Measurements from ENCODE around the gene SLC35F3. TPM values are rescaled to one million over a fixed set of nuclear protein-coding genes. Genes with fewer than 3 reads are reported as not detected.

The SLC35F3 gene
- total RNA-seq, 1 donor from 2014 or later, result 0.25 TPM

DNA sequence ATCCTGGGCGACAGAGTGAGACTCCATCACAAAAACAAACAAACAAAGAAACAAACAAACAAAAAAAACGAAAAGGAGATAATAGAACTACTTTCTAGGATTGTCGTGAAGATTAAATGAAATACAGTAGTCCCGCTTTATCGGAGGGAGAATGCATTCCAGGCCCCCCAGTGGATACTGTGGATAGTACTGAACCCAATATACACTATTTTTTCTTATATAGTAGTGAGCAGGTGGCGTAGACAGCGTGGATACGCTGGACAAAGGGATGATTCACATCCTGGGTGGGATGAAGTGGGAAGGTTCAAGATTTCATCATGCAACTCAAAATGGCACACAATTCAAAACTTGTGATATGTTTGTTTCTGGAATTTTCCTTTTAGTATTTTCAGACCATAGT, 8.0 kb downstream of the SLC35F3 start:
- Mint-ChIP-seq H3K4me3 (no peak overlapping the region), H3K4me1 (peaks cover 3% of the 10 kb centered on the region), H3K36me3 (no peaks in the 10 kb centered on the region), H3K27ac (no peak overlapping the region), H3K9me3 (peaks cover 11% of the 10 kb centered on the region), H3K27me3 (ENCODE audit: low read depth) (peaks cover 66% of the 10 kb centered on the region)
- DNase-seq (ENCODE audit: low spot score in 2 of 2, unreplicated experiment in 2 of 2), result no peak
- TF ChIP-seq, protein P1, sequence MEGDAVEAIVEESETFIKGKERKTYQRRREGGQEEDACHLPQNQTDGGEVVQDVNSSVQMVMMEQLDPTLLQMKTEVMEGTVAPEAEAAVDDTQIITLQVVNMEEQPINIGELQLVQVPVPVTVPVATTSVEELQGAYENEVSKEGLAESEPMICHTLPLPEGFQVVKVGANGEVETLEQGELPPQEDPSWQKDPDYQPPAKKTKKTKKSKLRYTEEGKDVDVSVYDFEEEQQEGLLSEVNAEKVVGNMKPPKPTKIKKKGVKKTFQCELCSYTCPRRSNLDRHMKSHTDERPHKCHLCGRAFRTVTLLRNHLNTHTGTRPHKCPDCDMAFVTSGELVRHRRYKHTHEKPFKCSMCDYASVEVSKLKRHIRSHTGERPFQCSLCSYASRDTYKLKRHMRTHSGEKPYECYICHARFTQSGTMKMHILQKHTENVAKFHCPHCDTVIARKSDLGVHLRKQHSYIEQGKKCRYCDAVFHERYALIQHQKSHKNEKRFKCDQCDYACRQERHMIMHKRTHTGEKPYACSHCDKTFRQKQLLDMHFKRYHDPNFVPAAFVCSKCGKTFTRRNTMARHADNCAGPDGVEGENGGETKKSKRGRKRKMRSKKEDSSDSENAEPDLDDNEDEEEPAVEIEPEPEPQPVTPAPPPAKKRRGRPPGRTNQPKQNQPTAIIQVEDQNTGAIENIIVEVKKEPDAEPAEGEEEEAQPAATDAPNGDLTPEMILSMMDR (IDR thresholded peaks at IDR 0.05; ENCODE audit: unreplicated experiment), result no peak

DNA sequence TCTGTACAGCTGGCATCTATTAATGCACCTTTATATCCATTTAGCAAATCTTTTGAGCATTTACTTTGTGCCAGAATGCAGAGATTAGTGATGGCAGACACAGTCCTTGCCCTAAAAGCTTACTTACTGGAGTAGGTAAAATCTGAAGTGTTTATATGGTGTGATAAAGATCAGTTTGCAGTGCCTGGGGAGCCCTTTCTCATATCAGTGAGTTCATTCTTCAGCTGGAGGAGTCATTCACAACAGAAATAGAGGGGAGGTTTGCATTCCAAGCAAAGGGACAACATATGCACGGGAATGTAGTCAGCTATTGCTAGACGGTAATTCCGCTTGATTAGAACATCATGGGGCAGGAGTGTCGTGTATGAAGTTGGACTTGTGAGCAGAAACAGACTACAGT, 8.4 kb downstream of the SLC35F3 start:
- peaks cover 65% of the 10 kb centered on the region for H3K27me3 Mint-ChIP-seq (ENCODE audit: low read depth)
- no peak for DNase-seq (ENCODE audit: low spot score in 2 of 2, unreplicated experiment in 2 of 2)

DNA sequence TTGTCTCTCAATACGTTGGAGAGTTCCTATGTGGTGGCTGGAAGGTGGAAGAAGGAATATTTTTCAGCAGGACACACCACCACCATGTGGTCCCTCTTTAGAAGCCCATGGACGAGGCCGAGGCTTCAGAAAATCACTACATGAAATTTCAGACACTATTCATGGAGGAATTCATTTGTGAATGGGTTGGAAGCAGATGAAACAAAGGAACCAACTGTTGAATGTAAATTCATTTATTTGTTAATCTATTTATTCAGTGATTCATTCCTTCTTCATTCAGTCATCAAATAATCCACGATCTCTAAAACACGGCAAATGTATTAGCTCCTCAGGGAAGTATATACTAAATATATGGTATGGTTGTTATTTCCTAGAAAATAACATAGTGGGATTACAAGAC, 12.2 kb downstream of the SLC35F3 start:
- Mint-ChIP-seq H3K9me3 (peaks cover 11% of the 10 kb centered on the region), H3K36me3 (no peaks in the 10 kb centered on the region), H3K27ac (no peak overlapping the region), H3K4me3 (no peak overlapping the region), H3K4me1 (peaks cover 3% of the 10 kb centered on the region), H3K27me3 (ENCODE audit: low read depth) (peaks cover 61% of the 10 kb centered on the region)
- TF ChIP-seq, protein P1 (IDR thresholded peaks at IDR 0.05; ENCODE audit: unreplicated experiment), result no peak
- no peak for DNase-seq (ENCODE audit: low spot score in 2 of 2, unreplicated experiment in 2 of 2)

More for the DNA sequence above, 8.4 kb downstream of the SLC35F3 start:
- Mint-ChIP-seq H3K27ac (no peak overlapping the region), H3K9me3 (peaks cover 11% of the 10 kb centered on the region), H3K4me1 (peaks cover 3% of the 10 kb centered on the region), H3K4me3 (no peak overlapping the region), H3K36me3 (no peaks in the 10 kb centered on the region)
- TF ChIP-seq, protein P1 (IDR thresholded peaks at IDR 0.05; ENCODE audit: unreplicated experiment), result no peak

- DNase-seq (ENCODE audit: low spot score in 2 of 2, unreplicated experiment in 2 of 2), result no peak
- Mint-ChIP-seq H3K4me3 (no peak overlapping the region), H3K27me3 (ENCODE audit: low read depth) (peaks cover 41% of the 10 kb centered on the region), H3K36me3 (no peaks in the 10 kb centered on the region), H3K27ac (no peak overlapping the region), H3K4me1 (no peaks in the 10 kb centered on the region), H3K9me3 (peaks cover 23% of the 10 kb centered on the region)
- TF ChIP-seq, protein P1 (IDR thresholded peaks at IDR 0.05; ENCODE audit: unreplicated experiment), result no peak
These were observed 15.3 kb downstream of the SLC35F3 start for GRCh38 chr1:233919786-233920185.

DNA sequence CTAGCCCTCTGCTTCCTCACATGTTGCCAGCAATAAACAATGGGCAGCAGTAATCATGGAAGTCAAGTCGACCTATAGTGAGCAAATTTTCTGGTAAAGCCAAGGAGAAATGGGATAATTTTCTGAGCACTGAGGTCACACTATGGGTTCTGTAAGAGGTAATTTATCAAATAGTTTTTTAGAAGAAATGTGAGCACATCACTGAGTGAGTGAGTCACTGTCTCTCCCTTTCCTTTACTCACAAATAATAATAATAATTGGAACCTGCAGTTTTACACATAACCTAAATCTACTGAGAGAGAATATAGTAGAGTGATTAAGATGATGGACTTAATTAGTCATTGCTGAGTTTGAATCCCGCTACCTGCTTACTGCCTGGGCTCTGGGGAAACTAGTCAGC, 23.6 kb downstream of the SLC35F3 start:
- H3K36me3 Mint-ChIP-seq, result no peaks in the 10 kb centered on the region
- peaks cover 19% of the 10 kb centered on the region for H3K9me3 Mint-ChIP-seq
- H3K4me1 Mint-ChIP-seq, result no peaks in the 10 kb centered on the region
- H3K27me3 Mint-ChIP-seq (ENCODE audit: low read depth), result peaks cover 26% of the 10 kb centered on the region
- no peak for DNase-seq (ENCODE audit: low spot score in 2 of 2, unreplicated experiment in 2 of 2)
- H3K27ac Mint-ChIP-seq, result no peak overlapping the region
- TF ChIP-seq, protein P1 (IDR thresholded peaks at IDR 0.05; ENCODE audit: unreplicated experiment), result no peak
- H3K4me3 Mint-ChIP-seq, result no peak overlapping the region

DNA sequence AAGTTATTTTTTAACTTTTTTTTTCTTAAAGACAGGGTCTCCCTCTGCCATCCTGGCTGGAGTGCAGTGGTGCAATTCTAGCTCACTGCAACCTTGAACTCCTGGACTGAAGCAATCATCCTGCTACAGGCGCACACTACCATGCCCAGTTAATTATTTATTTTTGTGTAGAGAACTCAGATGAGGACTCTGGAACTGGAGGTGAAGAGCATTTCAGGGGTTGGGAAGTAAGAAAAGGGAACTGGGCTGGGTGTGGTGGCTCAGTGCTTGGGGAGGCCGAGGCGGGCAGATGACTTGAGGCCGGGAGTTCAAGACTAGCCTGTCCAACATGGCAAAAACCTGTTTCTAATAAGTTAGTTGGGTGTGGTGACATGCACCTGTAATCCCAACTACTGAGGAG, 28.9 kb downstream of the SLC35F3 start:
- TF ChIP-seq, protein P1 (IDR thresholded peaks at IDR 0.05; ENCODE audit: unreplicated experiment), result no peak
- no peak overlapping the region for H3K27ac Mint-ChIP-seq
- H3K9me3 Mint-ChIP-seq, result no peaks in the 10 kb centered on the region
- H3K36me3 Mint-ChIP-seq, result no peaks in the 10 kb centered on the region
- peaks cover 62% of the 10 kb centered on the region for H3K27me3 Mint-ChIP-seq (ENCODE audit: low read depth)
- no peak for DNase-seq (ENCODE audit: low spot score in 2 of 2, unreplicated experiment in 2 of 2)
- no peaks in the 10 kb centered on the region for H3K4me1 Mint-ChIP-seq
- H3K4me3 Mint-ChIP-seq, result no peak overlapping the region
